ENCODE measurements around the gene ZBTB25. TPM values are rescaled to one million over a fixed set of nuclear protein-coding genes. Genes with fewer than 3 reads are reported as not detected.

Gene ZBTB25
- total and polyA plus RNA-seq, 7 experiments from 2014 or later: 30.5 to 88.0 (median 48.4) TPM

DNA sequence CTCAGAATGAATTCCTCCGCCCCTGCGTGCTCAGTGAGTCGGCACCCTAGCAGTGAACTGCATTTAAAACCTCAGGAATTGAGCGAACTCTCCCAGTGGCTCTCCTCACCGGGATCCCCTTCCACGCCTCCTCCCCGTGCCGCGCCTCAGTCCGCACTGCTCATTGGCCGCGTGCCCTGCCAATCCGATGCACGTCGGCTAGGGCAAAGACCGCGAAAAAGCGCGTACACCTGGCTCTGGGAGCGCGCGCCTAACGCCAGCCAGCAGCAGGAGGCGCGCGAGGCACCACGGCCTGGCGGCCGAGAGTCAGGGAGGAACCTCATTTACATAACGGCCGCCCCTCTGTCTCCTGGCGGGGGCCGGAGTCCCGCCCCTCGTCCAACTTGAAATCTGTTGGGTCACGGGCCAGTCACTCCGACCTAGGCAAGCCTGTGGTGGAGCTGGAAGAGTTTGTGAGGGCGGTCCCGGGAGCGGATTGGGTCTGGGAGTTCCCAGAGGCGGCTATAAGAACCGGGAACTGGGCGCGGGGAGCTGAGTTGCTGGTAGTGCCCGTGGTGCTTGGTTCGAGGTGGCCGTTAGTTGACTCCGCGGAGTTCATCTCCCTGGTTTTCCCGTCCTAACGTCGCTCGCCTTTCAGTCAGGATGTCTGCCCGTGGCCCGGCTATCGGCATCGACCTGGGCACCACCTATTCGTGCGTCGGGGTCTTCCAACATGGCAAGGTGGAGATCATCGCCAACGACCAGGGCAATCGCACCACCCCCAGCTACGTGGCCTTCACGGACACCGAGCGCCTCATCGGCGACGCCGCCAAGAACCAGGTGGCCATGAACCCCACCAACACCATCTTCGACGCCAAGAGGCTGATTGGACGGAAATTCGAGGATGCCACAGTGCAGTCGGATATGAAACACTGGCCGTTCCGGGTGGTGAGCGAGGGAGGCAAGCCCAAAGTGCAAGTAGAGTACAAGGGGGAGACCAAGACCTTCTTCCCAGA lies 36.9 kb upstream of the ZBTB25 start, which contains the start of gene HSPA2:
TSS of gene HSPA2 (plus strand) at position 534 of the 995 bp plus-strand sequence. CDS start at position 643, 109 bp downstream.
- intact Hi-C loops (cut with micrococcal nuclease): loop anchor here (1.0 to 10.0 kb wide), 17 partner anchors 8 to 1967 kb away; partner anchors contain the start of genes CHURC1 (in 2 of the 2), ZBTB25 (in 2 of the 2), FNTB (in 1 of the 2) and GPHN (in 1 of the 2)
- Histone ChIP-seq H3K4me1 (ENCODE audit: control insufficient read depth in 2 of 2, insufficient read depth in 2 of 2, low read length in 2 of 2) (peaks cover 4 to 9% of the 10 kb centered on the region in 2 donors), H3K4me3 (ENCODE audit: low read length) (peak within 1 kb of the TSS; percentile 90), H3K36me3 (ENCODE audit: control insufficient read depth in 2 of 3, insufficient read depth in 3 of 3, low read length in 3 of 3) (peaks cover 0 to 4% (median 0%) of the 10 kb centered on the region in 3 experiments), H3K27ac (ENCODE audit: low read depth, low read length) (peak within 1 kb of the TSS; percentile 53), H3K9me3 (ENCODE audit: control insufficient read depth in 2 of 3, low read length in 3 of 3) (peaks cover 0 to 11% (median 0%) of the 10 kb centered on the region in 3 experiments), H3K27me3 (ENCODE audit: control insufficient read depth in 2 of 2, insufficient read depth in 2 of 2, low read length in 2 of 2) (no peaks in the 10 kb centered on the region)
- peak within 1 kb of the TSS; percentile 87 to 98 (median 94) for H3K4me3 Mint-ChIP-seq
- H3K27ac Mint-ChIP-seq: peak within 1 kb of the TSS; percentile 61 to 95 (median 81)
- peaks cover 0 to 17% (median 2%) of the 10 kb centered on the region in 11 donors for H3K9me3 Mint-ChIP-seq
- peak; percentile 94 for ATAC-seq
- POLR2A ChIA-PET: interaction anchor here (0.6 to 2.0 kb wide), 7 partner anchors 10 to 96 kb away, joined by 3 to 18 read pairs (median 3); partner anchors contain the start of genes PPP1R36, ZBTB1 and ZBTB25
- CTCF ChIA-PET: interaction anchor here (0.7 to 1.7 kb wide), 3 partner anchors 13 to 137 kb away, joined by 3 to 6 read pairs (median 3); no protein-coding TSS in a partner anchor
- H3K4me1 Mint-ChIP-seq: peaks cover 21 to 44% (median 34%) of the 10 kb centered on the region in 7 donors
- peak; percentile 87 to 94 (median 91) for DNase-seq
- H3K27me3 Mint-ChIP-seq: peaks cover 0 to 54% (median 3%) of the 10 kb centered on the region in 5 donors
- peaks cover 0 to 11% (median 0%) of the 10 kb centered on the region in 5 donors for H3K36me3 Mint-ChIP-seq

- ChIA-PET CTCF (no interaction called here), POLR2A (interaction anchor here (0.7 to 1.1 kb wide), 2 partner anchors 27 to 40 kb away, joined by 4 to 6 read pairs; no protein-coding TSS in a partner anchor)
- Histone ChIP-seq H3K4me3 (ENCODE audit: low read length) (no peak overlapping the region), H3K9me3 (ENCODE audit: control insufficient read depth in 2 of 3, low read length in 3 of 3) (peaks cover 0 to 9% (median 0%) of the 10 kb centered on the region in 3 experiments), H3K36me3 (ENCODE audit: control insufficient read depth in 2 of 3, insufficient read depth in 3 of 3, low read length in 3 of 3) (peaks cover 0 to 4% (median 0%) of the 10 kb centered on the region in 3 experiments), H3K27ac (ENCODE audit: low read depth, low read length) (no peak overlapping the region), H3K4me1 (ENCODE audit: control insufficient read depth in 2 of 2, insufficient read depth in 2 of 2, low read length in 2 of 2) (peaks cover 4 to 6% of the 10 kb centered on the region in 2 donors), H3K27me3 (ENCODE audit: control insufficient read depth in 2 of 2, insufficient read depth in 2 of 2, low read length in 2 of 2) (no peaks in the 10 kb centered on the region)
- H3K4me1 Mint-ChIP-seq: peaks cover 13 to 27% (median 22%) of the 10 kb centered on the region in 7 donors
- DNase-seq (no peak), ATAC-seq (no peak)
- peaks cover 0 to 17% (median 2%) of the 10 kb centered on the region in 11 donors for H3K9me3 Mint-ChIP-seq
- peaks cover 0 to 10% (median 0%) of the 10 kb centered on the region in 5 donors for H3K36me3 Mint-ChIP-seq
- intact Hi-C loops (cut with micrococcal nuclease): no loop called here
- H3K4me3 Mint-ChIP-seq: peak overlapping the region in 4 of 10 donors; percentile 4 to 69 (median 44)
- H3K27me3 Mint-ChIP-seq: peaks cover 0 to 21% (median 0%) of the 10 kb centered on the region in 5 donors
- H3K27ac Mint-ChIP-seq: peak overlapping the region in 2 of 9 donors; percentile 32 to 44
These were observed 33.0 kb upstream of the ZBTB25 start for GRCh38 chr14:64536488-64537245.

GRCh38 chr14:64531567-64531966 lies 27.9 kb upstream of the ZBTB25 start:
- Mint-ChIP-seq H3K4me3 (no peak overlapping the region), H3K27ac (no peak overlapping the region), H3K36me3 (peaks cover 0 to 8% (median 2%) of the 10 kb centered on the region in 5 donors), H3K4me1 (peaks cover 0 to 10% (median 4%) of the 10 kb centered on the region in 7 donors), H3K27me3 (peaks cover 0 to 2% (median 0%) of the 10 kb centered on the region in 5 donors), H3K9me3 (no peaks in the 10 kb centered on the region)
- no peak overlapping the region for H3K4me3 ChIP-seq (ENCODE audit: low read length)
- POLR2A ChIA-PET: no interaction called here
- H3K36me3 ChIP-seq (ENCODE audit: control insufficient read depth in 2 of 3, insufficient read depth in 3 of 3, low read length in 3 of 3): no peaks in the 10 kb centered on the region
- no peak for DNase-seq
- no peak for ATAC-seq
- H3K27me3 ChIP-seq (ENCODE audit: control insufficient read depth in 2 of 2, insufficient read depth in 2 of 2, low read length in 2 of 2): no peaks in the 10 kb centered on the region
- CTCF ChIA-PET: no interaction called here
- no peak overlapping the region for H3K27ac ChIP-seq (ENCODE audit: low read depth, low read length)
- H3K9me3 ChIP-seq (ENCODE audit: control insufficient read depth in 2 of 3, low read length in 3 of 3): no peaks in the 10 kb centered on the region
- intact Hi-C loops (cut with micrococcal nuclease): no loop called here
- H3K4me1 ChIP-seq (ENCODE audit: control insufficient read depth in 2 of 2, insufficient read depth in 2 of 2, low read length in 2 of 2): no peaks in the 10 kb centered on the region

DNA sequence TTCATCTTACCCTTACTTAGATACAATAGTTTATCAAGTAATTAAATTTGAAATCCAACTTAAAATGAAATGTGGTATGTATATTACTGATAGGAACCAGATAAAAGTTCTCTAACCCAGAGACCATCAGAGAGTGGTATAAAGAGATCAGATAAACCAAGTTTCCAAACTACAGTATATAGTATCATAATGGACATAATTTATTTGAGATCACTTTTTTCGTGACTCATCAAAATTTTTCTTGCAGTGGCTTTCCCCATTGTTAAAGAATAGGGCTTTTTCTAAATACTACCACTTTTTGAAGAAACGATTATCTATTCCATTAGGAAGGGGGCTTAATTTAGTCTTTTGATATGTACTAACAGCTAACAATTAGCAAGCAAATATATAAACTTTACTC lies 21.7 kb upstream of the ZBTB25 start:
- DNase-seq: no peak
- Histone ChIP-seq H3K4me3 (ENCODE audit: low read length) (no peak overlapping the region), H3K9me3 (ENCODE audit: control insufficient read depth in 2 of 3, low read length in 3 of 3) (no peaks in the 10 kb centered on the region), H3K36me3 (ENCODE audit: control insufficient read depth in 2 of 3, insufficient read depth in 3 of 3, low read length in 3 of 3) (peaks cover 0 to 18% (median 17%) of the 10 kb centered on the region in 3 experiments), H3K27ac (ENCODE audit: low read depth, low read length) (no peak overlapping the region), H3K27me3 (ENCODE audit: control insufficient read depth in 2 of 2, insufficient read depth in 2 of 2, low read length in 2 of 2) (no peaks in the 10 kb centered on the region), H3K4me1 (ENCODE audit: control insufficient read depth in 2 of 2, insufficient read depth in 2 of 2, low read length in 2 of 2) (no peaks in the 10 kb centered on the region)
- Mint-ChIP-seq H3K27me3 (no peaks in the 10 kb centered on the region), H3K9me3 (no peaks in the 10 kb centered on the region), H3K36me3 (peaks cover 0 to 15% (median 10%) of the 10 kb centered on the region in 5 donors), H3K27ac (peak overlapping the region in 2 of 9 donors; percentile 16 to 29), H3K4me1 (peaks cover 2 to 24% (median 13%) of the 10 kb centered on the region in 7 donors), H3K4me3 (no peak overlapping the region)
- intact Hi-C loops (cut with micrococcal nuclease): no loop called here
- ChIA-PET POLR2A (interaction anchor here (0.9 kb wide), 1 partner anchor 16 kb away, joined by 3 read pairs; no protein-coding TSS in a partner anchor), CTCF (interaction anchor here (1.9 kb wide), 1 partner anchor 14 kb away, joined by 3 read pairs; no protein-coding TSS in a partner anchor)
- no peak for ATAC-seq

DNA sequence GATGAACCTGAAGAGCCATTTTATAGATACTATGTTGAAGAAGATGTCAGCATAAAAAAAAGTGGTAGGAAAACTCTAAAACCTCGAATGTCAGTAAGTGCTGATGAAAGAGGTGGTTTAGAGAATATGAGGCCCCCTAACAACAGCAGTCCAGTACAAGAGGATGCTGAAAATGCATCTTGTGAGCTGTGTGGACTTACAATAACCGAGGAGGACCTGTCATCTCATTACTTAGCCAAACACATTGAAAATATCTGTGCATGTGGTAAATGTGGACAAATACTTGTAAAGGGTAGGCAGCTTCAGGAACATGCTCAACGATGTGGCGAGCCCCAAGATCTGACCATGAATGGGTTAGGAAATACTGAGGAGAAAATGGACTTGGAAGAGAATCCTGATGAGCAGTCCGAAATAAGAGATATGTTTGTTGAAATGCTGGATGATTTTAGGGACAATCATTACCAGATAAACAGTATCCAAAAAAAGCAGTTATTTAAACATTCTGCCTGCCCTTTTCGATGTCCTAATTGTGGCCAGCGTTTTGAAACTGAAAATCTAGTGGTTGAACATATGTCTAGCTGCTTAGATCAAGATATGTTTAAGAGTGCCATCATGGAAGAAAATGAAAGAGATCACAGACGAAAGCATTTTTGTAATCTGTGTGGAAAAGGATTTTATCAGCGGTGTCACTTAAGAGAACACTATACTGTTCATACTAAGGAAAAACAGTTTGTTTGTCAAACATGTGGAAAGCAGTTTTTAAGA lies 19.1 kb upstream of the ZBTB25 start:
- no peak overlapping the region for H3K27ac ChIP-seq (ENCODE audit: low read depth, low read length)
- Mint-ChIP-seq H3K9me3 (no peaks in the 10 kb centered on the region), H3K27me3 (no peaks in the 10 kb centered on the region), H3K27ac (no peak overlapping the region), H3K36me3 (peaks cover 0 to 15% (median 10%) of the 10 kb centered on the region in 5 donors), H3K4me3 (no peak overlapping the region), H3K4me1 (peaks cover 10 to 37% (median 19%) of the 10 kb centered on the region in 7 donors)
- ATAC-seq (no peak), DNase-seq (no peak)
- H3K36me3 ChIP-seq (ENCODE audit: control insufficient read depth in 2 of 3, insufficient read depth in 3 of 3, low read length in 3 of 3): peaks cover 0 to 18% (median 17%) of the 10 kb centered on the region in 3 experiments
- no peaks in the 10 kb centered on the region for H3K27me3 ChIP-seq (ENCODE audit: control insufficient read depth in 2 of 2, insufficient read depth in 2 of 2, low read length in 2 of 2)
- ChIA-PET POLR2A (interaction anchor here (1.5 to 2.1 kb wide), 2 partner anchors 14 to 18 kb away, joined by 3 to 7 read pairs; partner anchors contain the start of gene ZBTB1), CTCF (interaction anchor here (0.6 to 0.8 kb wide), 2 partner anchors 11 to 14 kb away, joined by 3 read pairs; no protein-coding TSS in a partner anchor)
- no peaks in the 10 kb centered on the region for H3K9me3 ChIP-seq (ENCODE audit: control insufficient read depth in 2 of 3, low read length in 3 of 3)
- H3K4me3 ChIP-seq (ENCODE audit: low read length): no peak overlapping the region
- no peaks in the 10 kb centered on the region for H3K4me1 ChIP-seq (ENCODE audit: control insufficient read depth in 2 of 2, insufficient read depth in 2 of 2, low read length in 2 of 2)
- intact Hi-C loops (cut with micrococcal nuclease): no loop called here

All from naive thymus-derived CD4-positive, alpha-beta T cell (primary cell).